Neural cell (in vitro differentiated cells): Measurements from ENCODE around the gene NPM1. TPM values are rescaled to one million over a fixed set of nuclear protein-coding genes. Genes with fewer than 3 reads are reported as not detected.
"Not testable (repeated sequence)": the region's sequence is repeated elsewhere in the genome, so short reads cannot be mapped to it uniquely, and the experiment has no call there.

ENCODE experiments used
- H2AFZ ChIP-seq: fragments of 200-600, 300-800 bp; sonication (generic), shearing (Covaris generic); 2 replicates; pipeline ENCODE4 v1.6.0; 2014; ENCODE audit warnings: low read depth, mild to moderate bottlenecking, antibody characterized with exemption, low read length, moderate library complexity
- H3F3A ChIP-seq: fragments of 200-600 bp; shearing (Covaris generic); 2 replicates; pipeline ENCODE4 v1.6.1; 2016; ENCODE audit warnings: mild to moderate bottlenecking, moderate library complexity, mixed read lengths, antibody characterized with exemption, low read length; ENCODE audit not compliant: insufficient read depth, poor library complexity, severe bottlenecking
- H3K27ac ChIP-seq: fragments of 200-600, 300-800 bp; sonication (generic), shearing (Covaris generic); 2 replicates; pipeline ENCODE4 v1.5.1; 2014; ENCODE audit warnings: mild to moderate bottlenecking, low read length, moderate library complexity
- H3K27me3 ChIP-seq: fragments of 300-800, 200-600 bp; sonication (generic), shearing (Covaris generic); 2 replicates; pipeline ENCODE4 v1.6.0; 2014; ENCODE audit warnings: mild to moderate bottlenecking, low read depth, low read length, moderate library complexity; ENCODE audit not compliant: insufficient read depth
- H3K36me3 ChIP-seq: fragments of 300-800, 200-600 bp; sonication (generic), shearing (Covaris generic); 2 replicates; pipeline ENCODE4 v1.5.1; 2014; ENCODE audit warnings: mild to moderate bottlenecking, antibody characterized with exemption, low read length, moderate library complexity; ENCODE audit not compliant: insufficient read depth
- H3K4me2 ChIP-seq: fragments of 300-800, 200-600 bp; sonication (generic), shearing (Covaris generic); 2 replicates; pipeline ENCODE4 v1.6.0; 2014; ENCODE audit warnings: mild to moderate bottlenecking, low read length
- H3K4me3 ChIP-seq: fragments of 300-800, 200-600 bp; sonication (generic), shearing (Covaris generic); 2 replicates; pipeline ENCODE4 v1.5.1; 2014; ENCODE audit warnings: mild to moderate bottlenecking, low read length, moderate library complexity
- H3K79me2 ChIP-seq: fragments of 200-600 bp; shearing (Covaris generic); replicated peaks from 2 replicates; pipeline ENCODE4 v1.6.0; 2014; ENCODE audit warnings: mild to moderate bottlenecking, low read length, moderate library complexity; ENCODE audit not compliant: insufficient read depth
- H3K9ac ChIP-seq: fragments of 300-800, 200-600 bp; sonication (generic), shearing (Covaris generic); 2 replicates; pipeline ENCODE4 v1.6.1; 2016; ENCODE audit warnings: mild to moderate bottlenecking, low read length, mixed read lengths
- H3K9me2 ChIP-seq: fragments of 200-600 bp; shearing (Covaris generic); 2 replicates; pipeline ENCODE4 v1.6.1; 2016; ENCODE audit warnings: mild to moderate bottlenecking, low read length, mixed read lengths; ENCODE audit not compliant: insufficient read depth
- H3K9me3 ChIP-seq: fragments of 200-600, 300-800 bp; sonication (generic), shearing (Covaris generic); 2 replicates; pipeline ENCODE4 v1.6.1; 2016; ENCODE audit warnings: mild to moderate bottlenecking, mixed run types, low read length, moderate library complexity, mixed read lengths
- H4K20me1 ChIP-seq: fragments of 200-600 bp; shearing (Covaris generic); 2 replicates; pipeline ENCODE4 v1.6.1; 2016; ENCODE audit warnings: mild to moderate bottlenecking, mixed run types; ENCODE audit not compliant: insufficient read depth
- CTCF ChIP-seq: fragments of 450-650 bp; IDR thresholded peaks from 2 replicates; pipeline ENCODE4 v1.5.1; 2014; ENCODE audit warnings: antibody characterized with exemption, mild to moderate bottlenecking, moderate library complexity; ENCODE audit not compliant: poor library complexity, severe bottlenecking
- EP300 ChIP-seq: fragments of 450-650 bp; conservative IDR thresholded peaks from 2 replicates; pipeline ENCODE4 v1.6.1; 2014; ENCODE audit warnings: antibody characterized with exemption, mild to moderate bottlenecking, moderate library complexity; ENCODE audit not compliant: poor library complexity, severe bottlenecking
- EZH2 ChIP-seq: fragments of 200-600, 300-800 bp; shearing (Covaris generic), sonication (generic); IDR thresholded peaks from 2 replicates; pipeline ENCODE4 v1.6.1; 2014; ENCODE audit warnings: antibody characterized with exemption, low read length, borderline replicate concordance, mild to moderate bottlenecking; ENCODE audit not compliant: insufficient read depth, poor library complexity, severe bottlenecking
- MXI1 ChIP-seq: fragments of 450-650 bp; conservative IDR thresholded peaks from 2 replicates; pipeline ENCODE4 v1.6.1; 2014; ENCODE audit warnings: antibody characterized with exemption, mild to moderate bottlenecking; ENCODE audit not compliant: poor library complexity, severe bottlenecking
- POLR2AphosphoS5 ChIP-seq: IDR thresholded peaks from 2 replicates; pipeline ENCODE4 v1.6.1; 2012
- RAD21 ChIP-seq: fragments of 450-650 bp; conservative IDR thresholded peaks from 2 replicates; pipeline ENCODE4 v1.6.1; 2014; ENCODE audit warnings: antibody characterized with exemption, mild to moderate bottlenecking, moderate library complexity
- REST ChIP-seq: IDR thresholded peaks from 2 replicates; pipeline ENCODE4 v1.6.1; 2012; ENCODE audit warnings: borderline replicate concordance
- SMC3 ChIP-seq: fragments of 450-650 bp; conservative IDR thresholded peaks from 2 replicates; pipeline ENCODE4 v1.6.1; 2014; ENCODE audit warnings: antibody characterized with exemption, mild to moderate bottlenecking, moderate library complexity; ENCODE audit not compliant: poor library complexity
- TAF1 ChIP-seq: IDR thresholded peaks from 2 replicates; pipeline ENCODE4 v1.6.1; 2012; ENCODE audit warnings: low read depth
- polyA plus RNA-seq: library from polyadenylated mRNA; depleted of rRNA; stranded (reverse); fragments of >200 nt; gene quantifications from 2 replicates; pipeline ENCODE4 v1.2.3, GENCODE V29; 2014

NPM1 gene
- polyA plus RNA-seq, 1 donor from 2014 or later, result 1,141 TPM

- no peaks in the 10 kb centered on the region for H4K20me1 ChIP-seq
These were observed 25.7 kb downstream of the NPM1 start for GRCh38 chr5:171413153-171413910.

GRCh38 chr5:171413993-171414392 lies 26.3 kb downstream of the NPM1 start:
- H3K9me2 ChIP-seq, H3F3A ChIP-seq, H3K79me2 ChIP-seq, H3K4me2 ChIP-seq, H3K27ac ChIP-seq, H3K4me3 ChIP-seq, H3K9me3 ChIP-seq, H4K20me1 ChIP-seq, H2AFZ ChIP-seq, H3K36me3 ChIP-seq, H3K9ac ChIP-seq, H3K27me3 ChIP-seq: not testable (repeated sequence)

More at GRCh38 chr5:171413153-171413910, 25.7 kb downstream of the NPM1 start:
- H3F3A ChIP-seq, result no peaks in the 10 kb centered on the region
- H2AFZ ChIP-seq, result no peak overlapping the region
- no peak overlapping the region for H3K4me3 ChIP-seq
- H3K27me3 ChIP-seq, result no peaks in the 10 kb centered on the region
- no peaks in the 10 kb centered on the region for H3K36me3 ChIP-seq
- H3K4me2 ChIP-seq, result no peak overlapping the region
- no peaks in the 10 kb centered on the region for H3K9me3 ChIP-seq
- no peaks in the 10 kb centered on the region for H3K9me2 ChIP-seq
- H3K79me2 ChIP-seq, result no peaks in the 10 kb centered on the region
- TF ChIP-seq EP300, result no peak
- TF ChIP-seq MXI1, result no peak
- TF ChIP-seq EZH2, result no peak
- no peak overlapping the region for H3K9ac ChIP-seq
- no peak overlapping the region for H3K27ac ChIP-seq

DNA sequence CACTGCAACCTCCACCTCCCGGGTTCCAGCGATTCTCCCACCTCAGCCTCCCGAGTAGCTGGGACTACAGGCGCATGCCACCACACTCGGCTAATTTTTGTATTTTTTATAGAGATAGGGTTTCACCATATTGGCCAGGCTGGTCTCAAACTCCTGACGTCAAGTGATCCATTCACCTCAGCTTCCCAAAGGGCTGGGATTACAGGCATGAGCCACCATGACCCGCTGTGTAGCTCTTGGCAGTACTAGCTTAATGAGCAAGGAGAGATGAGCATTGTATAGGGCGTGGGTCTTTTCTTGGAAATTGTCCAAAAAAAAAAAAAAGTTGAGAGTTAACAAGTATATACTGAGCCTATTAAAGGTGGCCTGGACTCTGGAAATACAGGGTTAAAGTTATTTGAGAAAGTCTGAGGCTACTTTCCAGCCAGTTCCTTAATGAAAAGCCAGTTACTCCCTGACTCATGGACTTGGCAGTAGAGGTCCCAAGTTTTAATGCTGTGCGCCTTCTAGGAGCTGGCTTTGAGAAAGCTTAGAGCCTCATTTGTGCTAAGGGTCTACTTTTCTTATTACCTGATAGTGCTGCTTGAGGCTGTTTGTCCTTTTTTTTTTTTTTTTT lies 27.6 kb downstream of the NPM1 start:
- no peak overlapping the region for H3K4me3 ChIP-seq
- no peak overlapping the region for H3K27ac ChIP-seq
- H4K20me1 ChIP-seq, result no peaks in the 10 kb centered on the region
- no peak for TF ChIP-seq SMC3
- no peak for TF ChIP-seq CTCF
- no peak for TF ChIP-seq EZH2
- no peak for TF ChIP-seq POLR2AphosphoS5
- no peak for TF ChIP-seq RAD21
- TF ChIP-seq TAF1, result no peak
- no peak for TF ChIP-seq EP300
- no peak for TF ChIP-seq MXI1
- no peak for TF ChIP-seq REST
- H3K9me2 ChIP-seq, result no peaks in the 10 kb centered on the region
- peaks cover 2% of the 10 kb centered on the region for H3K27me3 ChIP-seq
- no peaks in the 10 kb centered on the region for H3K36me3 ChIP-seq
- no peaks in the 10 kb centered on the region for H3F3A ChIP-seq
- no peaks in the 10 kb centered on the region for H3K9me3 ChIP-seq
- H3K9ac ChIP-seq, result no peak overlapping the region
- H3K79me2 ChIP-seq, result no peaks in the 10 kb centered on the region
- no peak overlapping the region for H3K4me2 ChIP-seq
- no peak overlapping the region for H2AFZ ChIP-seq
